ENCODE results near the gene SERTAD3.

GRCh38 chr19:40465025-40465556 is 21.0 kb upstream of the SERTAD3 start:
- TF ChIP-seq CTCF (IDR thresholded peaks at IDR 0.05): no peak
- no peak for TF ChIP-seq EZH2phosphoT487 (IDR thresholded peaks at IDR 0.05; ENCODE audit: borderline replicate concordance, low read depth)
- TF ChIP-seq ZBTB33 (IDR thresholded peaks at IDR 0.05; ENCODE audit: borderline replicate concordance, low read depth): no peak
- no peak for TF ChIP-seq RFX5 (IDR thresholded peaks at IDR 0.05; ENCODE audit: low read length)
- no peak for TF ChIP-seq POLR2AphosphoS5 (IDR thresholded peaks at IDR 0.05; ENCODE audit: low read depth, low read length)
- TF ChIP-seq RXRA (IDR thresholded peaks at IDR 0.05; ENCODE audit: borderline replicate concordance, low read depth): no peak
- no peak for TF ChIP-seq NRF1 (IDR thresholded peaks at IDR 0.05; ENCODE audit: low read depth, low read length)
- no peak for TF ChIP-seq NFIC (IDR thresholded peaks at IDR 0.05; ENCODE audit: borderline replicate concordance)

Data from SK-N-SH (cell line).